ENCODE data around the gene CDKL2.
"Not testable (repeated sequence)": the region's sequence is repeated elsewhere in the genome, so short reads cannot be mapped to it uniquely, and the experiment has no call there.

The CDKL2 gene

DNA sequence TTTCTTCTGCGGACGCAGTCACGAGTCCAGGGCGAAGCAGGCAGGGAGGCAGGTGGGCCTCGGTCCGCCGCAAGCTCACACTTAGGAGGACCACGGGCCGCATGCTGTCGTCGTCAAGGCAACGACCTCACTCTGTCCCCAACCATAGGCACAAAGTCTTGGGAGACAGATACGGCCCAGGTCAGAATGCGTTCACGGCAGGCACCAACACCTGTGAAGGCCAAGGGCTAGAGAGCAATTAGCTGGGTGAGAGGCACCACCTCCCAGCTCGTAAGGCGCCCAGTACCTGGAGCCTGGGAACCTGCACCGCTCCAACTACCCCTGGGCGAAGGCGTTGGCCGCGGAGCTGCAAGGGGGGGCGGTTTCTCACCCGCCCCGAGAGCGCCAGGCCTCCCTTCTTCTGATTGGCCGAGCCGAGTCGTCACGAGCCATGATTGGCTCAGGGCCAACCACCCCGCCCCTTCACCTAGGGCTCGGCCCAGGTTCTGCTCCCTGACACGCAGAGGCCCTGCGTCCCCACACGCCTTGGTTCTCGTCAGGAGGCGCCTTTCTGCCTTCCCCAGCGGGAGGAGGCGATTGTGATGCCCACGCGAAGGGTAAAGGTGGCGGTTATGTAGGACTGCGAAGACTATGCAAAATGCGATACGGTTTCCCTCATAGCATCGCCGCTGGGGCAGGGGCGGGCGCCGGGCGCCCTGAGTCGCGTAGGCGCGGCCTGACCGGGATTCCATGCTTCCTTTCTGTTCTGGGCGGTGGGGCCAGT is at the start of gene CDKL2:
Gene CDKL2 (minus strand): TSS at position 355 of the 763 bp plus-strand sequence. CDS start 4,540 bp downstream, outside the sequence.
- peak; percentile 95 to 98 (median 97) for DNase-seq

DNA sequence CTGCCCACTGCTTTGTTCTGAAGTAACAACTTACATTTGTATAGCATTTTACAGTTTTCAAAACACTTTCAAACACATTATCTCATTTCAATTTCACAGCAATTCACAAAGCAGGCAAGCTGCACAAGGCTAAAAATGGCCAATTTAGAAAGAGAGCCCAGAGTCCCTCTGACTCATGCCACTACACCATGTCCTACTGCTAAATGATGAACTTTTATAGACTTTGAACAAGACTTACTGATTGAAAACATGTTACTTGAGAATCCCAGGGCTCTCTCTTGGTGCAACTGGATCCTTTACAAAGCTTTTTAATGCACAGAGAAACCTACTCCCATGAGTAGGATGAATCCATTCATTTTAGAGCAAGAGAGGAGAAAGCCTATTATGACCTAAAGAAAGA is 48.6 kb upstream of the CDKL2 start:
- DNase-seq: no peak

DNA sequence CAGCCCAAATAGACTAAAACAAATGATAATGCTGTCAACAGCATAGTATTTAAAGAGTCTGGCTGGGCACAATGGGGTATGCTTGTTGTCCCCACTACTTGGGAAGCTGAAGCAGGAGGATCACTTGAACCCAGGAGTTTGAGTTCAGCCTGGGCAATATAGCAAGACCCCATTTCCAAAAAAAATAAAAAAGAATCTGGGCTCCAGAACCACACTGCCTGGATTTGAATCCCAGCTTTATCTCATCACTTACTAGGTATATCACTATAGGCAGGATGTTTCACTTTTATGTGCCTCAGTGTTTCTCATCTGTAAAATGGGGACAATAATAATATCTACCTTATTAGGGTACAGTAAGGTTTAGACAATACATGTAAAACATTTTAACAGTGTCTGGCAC is 48.1 kb upstream of the CDKL2 start:
- no peak for DNase-seq

DNA sequence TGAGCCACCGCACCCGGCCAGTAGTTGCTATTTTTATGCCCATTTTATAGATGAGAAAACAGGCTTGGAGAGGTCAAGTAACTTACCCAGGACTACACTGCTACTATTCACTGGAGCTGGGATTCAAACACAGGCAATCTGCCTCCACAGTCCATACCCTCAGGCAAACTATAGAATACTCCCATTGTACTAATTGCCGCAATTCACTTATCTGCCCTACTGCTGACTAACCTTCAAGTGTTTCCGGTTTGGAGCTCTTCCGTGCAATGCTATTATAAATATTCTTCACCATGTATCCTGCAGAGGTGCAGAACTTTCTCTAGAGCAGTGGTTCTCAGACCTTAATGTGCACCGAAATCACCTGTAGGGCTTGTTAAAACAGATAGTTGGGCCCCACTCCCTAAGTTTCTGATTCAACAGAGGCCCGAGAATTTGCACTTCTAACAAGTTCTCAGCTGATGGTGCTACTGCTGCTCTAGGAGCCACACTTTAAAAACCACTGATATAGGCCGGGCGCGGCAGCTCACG is 44.7 kb upstream of the CDKL2 start:
- DNase-seq: peak in 2 of 3 experiments; percentile 11 to 57

DNA sequence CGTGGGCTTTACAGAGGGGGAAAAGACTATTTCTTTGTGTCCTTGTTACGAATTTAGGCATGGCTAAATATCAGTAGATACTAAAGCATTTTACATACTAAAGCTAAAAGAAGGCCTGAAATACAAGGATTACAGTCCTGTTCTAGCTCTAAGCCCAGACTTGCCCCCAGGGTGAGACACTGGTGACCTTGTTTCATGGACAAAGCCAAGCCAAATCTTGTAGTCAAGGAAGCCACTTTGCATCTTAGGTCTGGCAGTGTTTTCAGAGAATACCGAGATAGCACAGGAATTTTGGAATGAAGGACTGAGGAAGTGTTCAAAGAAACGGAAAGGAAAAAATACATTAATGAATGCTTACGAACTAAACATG is 43.6 kb upstream of the CDKL2 start:
- no peak for DNase-seq

DNA sequence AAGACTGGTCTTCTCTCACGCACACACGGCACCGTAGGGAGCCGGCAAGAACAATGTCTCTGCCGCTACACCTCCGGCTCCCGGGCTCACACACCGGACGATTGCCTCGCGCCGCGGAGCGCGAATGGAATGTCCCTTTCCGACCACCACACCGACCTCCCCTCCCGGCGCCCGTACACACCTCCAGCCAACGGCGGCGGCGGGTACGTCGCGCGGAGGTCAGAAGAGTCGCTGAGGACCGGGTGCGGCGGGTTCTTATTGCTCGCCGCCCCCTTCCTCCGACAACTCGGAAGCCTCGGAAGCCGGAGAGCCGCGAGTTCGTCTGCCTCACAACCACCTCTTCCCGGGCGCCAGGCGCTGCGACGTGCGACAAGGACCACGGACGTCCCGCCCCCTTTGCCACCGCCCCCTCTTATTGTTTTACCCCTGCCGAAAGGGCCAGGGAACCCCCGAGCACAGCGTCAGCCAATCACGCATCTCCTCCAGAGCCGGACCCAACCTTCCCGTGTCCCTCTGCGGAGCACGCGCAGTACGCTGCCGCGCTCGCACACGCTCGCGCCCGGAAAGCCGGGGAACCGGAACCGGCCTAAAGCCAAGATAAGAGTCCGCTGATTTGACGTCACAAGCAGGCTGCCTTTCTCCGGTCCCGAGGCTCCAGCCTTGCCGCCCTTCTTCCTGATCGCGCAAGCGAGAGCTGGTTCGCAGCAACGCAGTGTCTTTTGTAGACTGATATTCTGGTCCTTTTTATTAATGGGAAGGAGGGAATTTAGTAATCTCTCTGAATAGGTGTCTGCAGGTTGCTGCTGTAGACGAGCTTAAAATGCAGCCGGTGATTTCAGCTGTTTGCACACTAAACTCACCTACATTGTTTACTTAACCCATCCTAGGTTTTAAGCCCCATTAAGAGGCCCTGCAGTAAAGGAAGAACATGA is 43.0 kb upstream of the CDKL2 start, which contains the start of gene G3BP2:
Gene G3BP2 (minus strand): TSS at position 385 of the 932 bp plus-strand sequence. CDS start 11,386 bp downstream, outside the sequence.
- DNase-seq: peak; percentile 98 to 100 (median 99)

DNA sequence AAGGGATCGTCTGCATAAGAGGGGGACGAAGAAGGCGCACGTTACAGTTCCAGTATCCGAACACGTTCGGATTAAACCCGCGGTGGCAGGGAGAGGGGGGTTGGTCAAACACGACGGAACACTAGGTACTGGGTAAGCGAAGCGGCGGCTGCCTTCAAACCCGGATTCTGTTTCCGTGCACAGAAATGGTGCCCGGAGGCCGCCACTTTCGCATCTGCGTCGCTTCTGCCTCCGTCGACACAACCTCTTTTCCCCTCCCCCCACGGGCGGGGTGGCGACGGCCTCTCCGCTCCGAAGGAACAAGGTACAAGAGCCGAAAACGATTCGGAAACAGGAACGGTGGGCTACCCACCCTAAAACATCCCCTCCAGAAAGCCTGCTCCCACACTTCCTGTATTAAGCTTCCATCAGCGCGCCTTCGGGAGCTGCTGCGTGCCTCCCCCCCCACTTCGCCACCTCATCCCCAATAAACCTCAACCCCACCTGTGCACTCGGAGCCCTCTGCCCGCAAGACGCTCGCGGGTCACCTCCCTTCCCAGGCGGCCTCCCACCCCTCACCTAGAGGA is 42.2 kb upstream of the CDKL2 start:
- DNase-seq: peak; percentile 79 to 87 (median 82)

DNA sequence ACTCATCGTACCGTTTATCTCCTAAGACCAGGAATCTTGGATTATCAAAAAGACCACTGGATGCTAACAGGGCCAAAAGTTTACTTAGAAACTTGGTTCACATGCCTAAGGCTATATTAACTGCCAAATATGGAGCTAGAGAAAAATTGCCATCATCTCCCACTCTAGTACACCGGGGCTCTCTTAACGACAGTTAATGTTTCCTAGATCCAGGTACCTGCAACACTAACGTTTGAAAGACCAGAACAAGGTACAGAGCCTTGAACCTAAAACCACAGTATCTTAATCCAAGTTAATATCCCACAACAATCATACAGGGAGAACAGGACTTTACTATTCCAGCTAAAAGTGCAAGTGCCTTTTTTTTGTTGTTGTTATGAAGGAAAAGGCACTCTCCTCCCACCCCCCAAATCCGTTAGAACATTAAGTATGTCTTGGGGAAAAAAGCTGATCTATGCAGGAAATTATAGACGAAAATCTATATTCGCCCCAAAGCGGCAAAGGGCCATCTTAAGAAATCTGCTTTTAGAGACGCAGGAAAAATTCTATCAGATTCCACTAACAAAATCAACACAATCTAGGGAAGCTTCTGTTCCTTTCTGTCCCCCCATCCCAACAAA is 41.6 kb upstream of the CDKL2 start:
- DNase-seq: no peak

DNA sequence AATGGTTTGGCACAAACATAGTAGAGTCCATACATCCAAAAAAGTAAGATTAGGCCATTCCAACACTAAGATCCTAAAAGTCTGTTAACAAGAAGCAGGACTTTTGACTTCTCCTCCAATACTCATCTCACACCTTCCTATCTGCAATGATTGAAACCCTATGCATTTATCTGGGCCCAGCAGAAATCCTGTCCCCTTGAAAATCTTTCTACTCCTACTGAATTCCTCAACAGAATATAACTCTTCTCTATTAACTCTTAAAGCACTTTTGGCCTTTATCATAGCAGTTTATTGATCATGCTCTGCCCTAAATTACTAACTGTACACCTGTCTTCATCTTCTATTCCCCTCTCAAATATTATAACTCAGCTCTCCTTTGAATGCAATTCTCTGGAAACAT is 38.3 kb upstream of the CDKL2 start:
- DNase-seq: no peak

DNA sequence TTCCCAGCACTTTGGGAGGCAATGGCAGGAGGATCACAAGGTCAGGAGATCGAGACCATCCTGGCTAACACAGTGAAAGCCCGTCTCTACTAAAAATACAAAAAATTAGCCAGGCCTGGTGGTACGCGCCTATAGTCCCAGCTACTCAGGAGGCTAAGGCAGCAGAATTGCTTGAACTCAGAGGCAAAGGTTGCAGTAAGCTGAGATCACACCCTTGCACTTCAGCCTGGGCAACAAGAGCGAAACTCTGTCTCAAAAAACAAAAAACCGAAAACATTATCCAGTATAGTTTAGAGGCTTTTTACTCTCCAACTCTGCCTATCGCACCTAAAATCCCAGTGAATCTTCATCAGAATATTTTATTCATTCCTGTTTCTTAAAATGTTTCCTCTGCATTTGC is 37.3 kb upstream of the CDKL2 start:
- DNase-seq: not testable (repeated sequence)

DNA sequence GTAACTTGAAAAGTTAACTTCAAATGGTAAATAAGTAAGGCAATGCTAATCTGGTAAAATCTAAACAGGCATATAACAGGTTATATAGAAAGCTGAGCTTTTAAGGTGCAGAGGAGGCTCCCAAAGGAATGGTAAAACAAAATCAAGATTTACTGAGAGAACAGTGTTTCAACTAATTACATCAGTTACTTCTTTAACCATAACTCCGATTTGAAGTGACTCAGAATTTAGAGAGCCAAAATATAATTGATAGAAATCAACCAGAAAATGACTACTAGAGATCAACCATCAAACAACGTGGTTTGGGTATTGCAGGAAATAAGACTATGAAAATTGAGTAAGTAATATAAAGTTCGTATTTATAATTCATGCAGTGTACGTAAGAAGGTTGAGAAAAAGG is 36.0 kb upstream of the CDKL2 start:
- no peak for DNase-seq

DNA sequence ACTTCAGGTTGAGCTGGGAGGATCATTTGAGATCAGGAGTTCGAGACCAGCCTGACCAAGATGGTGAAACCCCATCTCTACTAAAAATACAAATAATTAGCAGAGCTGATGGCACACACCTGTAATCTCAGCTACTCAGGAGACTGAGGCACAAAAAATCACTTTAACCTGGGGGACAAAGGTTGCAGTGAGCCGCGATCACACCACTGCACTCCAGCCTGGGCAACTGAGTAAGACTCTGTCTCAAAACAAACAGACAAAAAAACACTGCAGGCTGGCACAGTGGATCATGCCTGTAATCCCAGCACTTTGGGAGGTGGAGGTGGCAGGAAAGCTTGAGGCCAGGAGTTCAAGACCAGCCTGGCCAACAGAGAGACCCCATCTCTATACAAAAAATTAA is 34.3 kb upstream of the CDKL2 start:
- not testable (repeated sequence) for DNase-seq

DNA sequence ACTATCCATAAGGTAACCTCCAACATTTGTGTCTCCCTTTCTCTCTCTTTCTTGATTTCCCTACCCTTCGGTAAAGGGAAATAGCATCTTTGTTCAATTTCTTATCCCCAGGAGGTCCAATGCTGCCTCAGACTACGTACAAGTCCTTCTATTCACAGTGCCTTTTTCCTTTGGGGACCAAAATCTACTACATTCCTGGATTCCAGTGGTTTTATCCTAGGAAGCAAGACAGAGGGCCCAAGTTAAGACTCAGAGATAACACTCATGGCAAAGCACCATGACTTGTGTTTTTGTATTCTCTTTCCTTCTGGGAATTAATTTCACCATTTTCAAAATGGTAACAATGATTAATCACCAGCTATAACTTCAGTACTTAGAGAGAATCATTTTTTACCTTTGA is 32.3 kb upstream of the CDKL2 start:
- DNase-seq: no peak

DNA sequence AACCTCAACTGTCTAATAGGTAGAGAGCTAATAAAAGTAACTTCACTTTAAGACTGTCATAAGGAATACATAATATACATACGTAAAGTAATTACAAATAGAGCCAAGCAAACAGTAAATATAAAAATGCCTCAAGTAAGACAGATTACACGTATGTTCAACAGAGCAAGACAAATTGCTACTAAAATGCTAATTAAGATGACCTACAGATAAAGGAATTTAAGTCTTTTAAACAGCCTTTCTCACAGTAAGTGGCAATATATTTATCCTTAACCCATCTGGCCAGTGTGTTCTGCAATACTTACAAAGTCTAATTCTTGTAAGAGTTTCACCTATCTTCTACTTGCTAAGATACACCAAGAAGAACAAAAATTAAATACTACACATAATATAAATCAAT is 30.2 kb upstream of the CDKL2 start:
- no peak for DNase-seq

DNA sequence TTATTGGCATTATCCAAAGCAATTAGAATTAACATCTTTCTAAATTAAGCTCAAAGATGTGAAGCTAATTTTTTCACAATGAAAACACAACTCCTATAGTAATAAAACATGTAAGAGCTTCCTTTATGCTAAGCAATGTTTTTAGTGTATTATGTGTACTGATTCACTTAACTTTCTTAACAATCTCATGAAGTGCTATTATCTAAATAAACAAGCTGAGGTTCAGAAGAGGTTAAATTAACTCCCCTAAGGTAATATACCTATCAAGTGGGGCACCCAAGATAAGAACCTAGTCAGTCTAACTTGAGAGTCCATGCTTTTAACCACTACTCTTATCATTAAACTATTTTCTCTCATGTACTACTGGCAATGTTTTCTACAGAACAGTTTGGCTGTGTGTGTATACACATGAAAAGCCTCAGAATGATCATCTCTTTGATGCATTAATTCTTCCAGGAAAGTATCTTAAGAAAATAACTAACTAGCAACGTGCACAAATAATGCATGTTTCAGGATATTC is 29.2 kb upstream of the CDKL2 start:
- DNase-seq: no peak

DNA sequence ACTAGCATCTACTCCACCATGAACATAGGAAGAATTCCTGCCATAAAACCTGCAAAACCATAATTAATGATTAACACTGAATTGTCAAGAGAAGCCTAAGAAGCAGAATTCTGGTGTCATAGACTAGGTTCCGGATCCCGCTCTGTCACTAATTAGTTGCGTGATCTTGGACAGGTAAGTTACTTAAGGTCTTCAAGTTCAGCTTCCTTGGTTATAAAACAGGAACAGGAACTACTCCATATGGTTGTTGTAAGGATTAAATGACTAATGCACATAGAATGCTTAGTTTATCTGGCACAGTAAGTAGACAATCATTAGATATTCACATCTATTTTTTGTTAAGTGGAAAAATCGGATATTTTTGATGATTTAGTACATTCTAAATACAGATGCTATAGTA is 28.5 kb upstream of the CDKL2 start:
- DNase-seq: no peak

DNA sequence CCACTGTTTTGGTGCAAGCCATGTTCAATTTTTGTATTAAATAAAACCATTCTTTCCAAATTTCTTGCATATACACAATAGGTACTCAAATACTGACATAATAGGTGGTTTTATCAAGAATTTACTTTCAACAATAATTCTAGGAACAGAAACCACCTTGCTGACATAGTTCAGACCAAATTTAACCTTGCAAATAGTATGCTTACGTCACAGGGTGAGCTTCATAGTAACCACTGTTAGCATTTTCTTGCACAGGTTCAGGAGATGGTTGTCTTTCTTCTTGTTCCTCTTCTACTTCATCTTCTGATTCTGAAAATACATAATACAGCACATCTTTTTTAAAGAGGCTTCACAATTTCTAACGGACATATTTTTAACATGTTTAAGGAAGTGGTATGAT is 25.2 kb upstream of the CDKL2 start:
- DNase-seq: no peak

DNA sequence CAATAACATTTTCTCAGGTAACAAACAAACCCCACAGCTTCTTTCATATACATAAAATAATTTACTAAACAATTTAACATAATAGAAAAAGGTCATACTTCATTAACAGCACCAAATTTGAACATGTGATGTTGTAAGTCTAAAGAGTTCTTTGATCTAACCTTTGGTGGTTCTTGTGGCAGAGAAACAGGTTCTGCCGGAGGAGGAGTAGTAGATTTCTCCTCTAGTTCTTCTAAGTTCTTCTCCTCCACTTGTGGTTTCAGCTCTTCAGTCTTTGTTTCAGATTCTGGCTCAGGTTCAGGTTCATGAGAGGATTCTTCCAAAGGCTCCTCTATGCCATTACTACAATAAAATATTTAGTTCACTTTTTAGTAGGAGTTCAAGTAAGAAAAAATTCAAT is 24.6 kb upstream of the CDKL2 start:
- no peak for DNase-seq

DNA sequence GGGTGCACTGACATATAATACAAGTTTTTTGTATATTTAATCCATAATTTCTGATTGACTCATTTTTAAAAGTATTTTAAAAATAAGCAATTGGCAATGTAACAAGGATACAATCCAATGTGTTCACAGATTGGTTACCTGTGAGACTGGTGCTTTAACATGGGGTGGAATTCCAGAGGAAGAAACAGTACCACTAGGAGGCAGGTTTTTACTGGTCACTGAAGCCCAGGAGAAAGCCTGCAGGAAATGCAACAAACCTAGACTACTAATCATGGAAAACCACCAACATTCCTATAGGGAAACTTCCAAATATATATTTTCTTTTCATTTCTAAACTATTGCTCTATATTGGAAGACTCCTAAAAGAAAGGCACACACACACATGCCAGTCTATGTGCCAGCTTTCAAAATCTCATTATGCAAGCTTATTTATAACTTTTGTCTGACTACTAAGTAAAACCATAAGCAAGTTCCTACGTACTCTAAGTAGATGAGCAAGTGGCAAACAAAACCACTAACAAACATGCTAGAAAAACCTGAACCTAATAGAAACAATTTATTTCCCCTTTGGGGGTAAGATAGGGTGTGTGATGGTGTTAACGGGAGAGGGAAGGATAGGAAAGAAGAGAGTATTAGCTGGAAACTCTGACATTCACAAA is 23.6 kb upstream of the CDKL2 start:
- peak in 1 of 3 experiments; percentile 25 for DNase-seq

DNA sequence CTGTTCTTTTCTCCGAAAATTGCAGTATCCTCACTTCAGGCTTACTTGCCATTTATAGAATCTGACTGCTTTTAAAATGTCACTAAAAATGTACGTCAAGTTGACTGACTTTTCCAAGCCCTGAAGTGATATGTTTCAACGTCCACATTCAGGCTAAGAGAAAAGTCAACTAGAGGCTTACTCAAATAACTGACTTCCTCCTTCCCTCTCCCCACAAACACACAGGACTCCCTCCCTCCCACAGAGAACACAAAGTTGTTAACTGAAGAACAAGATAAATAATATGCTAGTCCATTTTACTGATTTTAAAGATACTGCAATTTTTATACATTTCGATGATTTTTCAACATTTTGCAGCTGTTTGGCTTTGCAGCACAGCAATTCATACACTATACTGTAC is 13.8 kb upstream of the CDKL2 start:
- DNase-seq: no peak

DNA sequence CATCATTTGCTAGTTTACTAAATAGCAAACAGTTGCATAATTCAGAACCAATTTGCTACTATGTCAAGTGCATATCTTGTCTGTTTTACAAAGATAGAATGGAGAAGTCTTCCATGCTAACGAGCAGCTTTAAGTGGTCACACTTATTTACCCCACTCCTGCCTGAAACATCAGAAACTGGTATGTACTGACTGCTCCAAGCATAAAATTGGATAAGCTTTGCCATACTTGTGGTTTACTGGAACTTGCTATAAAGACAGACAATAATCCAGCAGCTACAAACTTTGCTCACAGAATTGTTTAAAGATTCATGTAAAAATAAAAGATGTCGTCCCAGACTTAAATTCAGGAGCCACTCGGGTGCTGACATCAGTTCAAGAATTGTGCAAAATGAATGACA is 13.3 kb upstream of the CDKL2 start:
- no peak for DNase-seq

DNA sequence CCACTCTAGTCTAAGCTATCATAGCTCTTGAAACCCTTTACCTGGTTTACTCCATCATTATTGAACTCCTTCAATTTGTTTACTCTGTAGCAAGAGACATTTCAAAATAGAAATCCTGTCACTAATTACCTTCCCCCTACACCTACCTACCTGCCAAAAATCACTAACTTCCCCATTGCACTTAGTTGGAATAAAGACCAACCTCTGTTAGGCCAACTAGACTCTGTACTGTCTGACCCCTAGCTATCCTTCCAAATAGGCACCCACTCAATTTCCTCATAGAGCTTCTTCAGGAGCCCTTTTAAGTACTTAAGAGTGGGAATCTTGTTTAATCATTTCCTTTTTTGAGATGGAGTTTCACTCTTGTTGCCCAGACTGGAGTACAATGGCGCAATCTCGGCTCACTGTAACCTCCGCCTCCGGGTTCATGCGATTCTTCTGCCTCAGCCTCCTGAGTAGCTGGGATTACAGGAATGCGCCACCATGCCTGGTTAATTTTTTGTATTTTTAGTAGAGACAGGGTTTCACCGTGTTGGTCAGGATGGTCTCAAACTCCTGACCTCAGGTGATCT is 8.9 kb upstream of the CDKL2 start:
- DNase-seq: no peak

Data from NCI-H1417 (cell line).